Measurements from ENCODE around the gene FAM72D. TPM values are rescaled to one million over a fixed set of nuclear protein-coding genes. Genes with fewer than 3 reads are reported as not detected.
"Not testable (repeated sequence)": the region's sequence is repeated elsewhere in the genome, so short reads cannot be mapped to it uniquely, and the experiment has no call there.

Gene FAM72D
- total and polyA plus RNA-seq, 2 of the 8 experiments (the other 6 are each of a cell fraction or from before 2014, with no cell fraction given), result 4.9 to 12.7 TPM

DNA sequence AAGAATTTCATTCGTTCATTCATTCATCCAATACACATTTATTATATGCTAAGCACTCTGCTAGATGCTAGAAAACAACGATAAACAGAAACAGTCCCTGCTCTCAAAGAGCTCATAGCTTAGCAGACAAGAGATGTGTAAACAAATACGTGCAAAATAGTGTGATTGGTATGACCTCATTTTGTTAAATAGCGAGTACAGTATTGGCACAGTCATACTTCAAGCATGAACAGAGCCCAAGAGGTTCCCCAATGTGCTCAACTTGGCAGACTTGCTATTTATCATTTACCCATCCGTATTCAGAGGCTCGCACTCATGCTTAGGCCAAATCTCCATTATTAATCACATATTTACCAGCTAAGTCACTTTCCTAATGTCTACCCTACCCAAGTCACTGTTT is 24.2 kb upstream of the FAM72D start:
- H3K79me1 ChIP-seq (ENCODE audit: low read depth, low read length); H2BK5ac ChIP-seq (ENCODE audit: low read depth, low read length); H3K27me3 ChIP-seq (replicated peaks in 1 of 4; ENCODE audit: control insufficient read depth in 3 of 4, extremely low read depth in 1 of 4, insufficient read depth in 3 of 4, low read length in 3 of 4); H3K23me2 ChIP-seq (ENCODE audit: low read depth, low read length); H2AK5ac ChIP-seq (ENCODE audit: low read depth, low read length); H2BK120ac ChIP-seq (replicated peaks; ENCODE audit: low read depth, low read length); FAIRE-seq; H2BK12ac ChIP-seq (ENCODE audit: low read depth, low read length); H3K36me3 ChIP-seq (ENCODE audit: control insufficient read depth in 2 of 4, insufficient read depth in 4 of 4, low read length in 3 of 4); H3K4me1 ChIP-seq (replicated peaks in 1 of 4; ENCODE audit: control insufficient read depth in 3 of 4, insufficient read depth in 4 of 4, low read length in 3 of 4); H4K5ac ChIP-seq (ENCODE audit: insufficient read length, low read depth, low read length); H3K9ac ChIP-seq (replicated peaks in 1 of 4; ENCODE audit: extremely low read depth in 1 of 4, low read depth in 3 of 4, low read length in 3 of 4); H3K23ac ChIP-seq (ENCODE audit: insufficient read length); H4K91ac ChIP-seq (replicated peaks; ENCODE audit: insufficient read length, low read length); H3K79me2 ChIP-seq (ENCODE audit: control insufficient read depth in 1 of 2, insufficient read depth in 2 of 2, low read length in 2 of 2); H4K20me1 ChIP-seq (replicated peaks in 1 of 2; ENCODE audit: control insufficient read depth in 1 of 2, insufficient read depth in 2 of 2, low read length in 2 of 2); H3K56ac ChIP-seq (replicated peaks; ENCODE audit: insufficient read length, low read depth, low read length); H3K18ac ChIP-seq (ENCODE audit: extremely low read depth, low read length); DNase-seq (ENCODE audit: low read depth in 1 of 2, low spot score in 2 of 2); H4K8ac ChIP-seq (ENCODE audit: extremely low read depth, insufficient read depth, low read length); H3K9me3 ChIP-seq (ENCODE audit: insufficient read depth in 2 of 2, low read depth in 1 of 2, low read length in 1 of 2); H3K4me2 ChIP-seq (ENCODE audit: insufficient read depth in 1 of 2, low read depth in 2 of 2, low read length in 2 of 2); POLR2A ChIA-PET (ENCODE audit: partially characterized antibody); H3K14ac ChIP-seq (ENCODE audit: insufficient read length); H3K4me3 ChIP-seq (ENCODE audit: extremely low read depth in 1 of 4, insufficient read depth in 2 of 4, low read depth in 3 of 4, low read length in 4 of 4); H2BK20ac ChIP-seq (ENCODE audit: low read length); H2AFZ ChIP-seq (ENCODE audit: low read length); H2BK15ac ChIP-seq (ENCODE audit: low read length); CTCF ChIA-PET (ENCODE audit: partially characterized antibody); H3K27ac ChIP-seq (ENCODE audit: low read depth, low read length); H3K4ac ChIP-seq (replicated peaks; ENCODE audit: insufficient read length, low read depth, low read length): not testable (repeated sequence)
- no CpG with 5 or more reads among the region's 6 CpGs for WGBS, 2 experiments (ENCODE audit: extremely low coverage in 1 of 2, insufficient coverage in 1 of 2, insufficient read length in 1 of 2, insufficient replicate concordance in 2 of 2, low coverage in 1 of 2, low lambda C conversion rate in 2 of 2, missing lambda C conversion rate in 1 of 2)

DNA sequence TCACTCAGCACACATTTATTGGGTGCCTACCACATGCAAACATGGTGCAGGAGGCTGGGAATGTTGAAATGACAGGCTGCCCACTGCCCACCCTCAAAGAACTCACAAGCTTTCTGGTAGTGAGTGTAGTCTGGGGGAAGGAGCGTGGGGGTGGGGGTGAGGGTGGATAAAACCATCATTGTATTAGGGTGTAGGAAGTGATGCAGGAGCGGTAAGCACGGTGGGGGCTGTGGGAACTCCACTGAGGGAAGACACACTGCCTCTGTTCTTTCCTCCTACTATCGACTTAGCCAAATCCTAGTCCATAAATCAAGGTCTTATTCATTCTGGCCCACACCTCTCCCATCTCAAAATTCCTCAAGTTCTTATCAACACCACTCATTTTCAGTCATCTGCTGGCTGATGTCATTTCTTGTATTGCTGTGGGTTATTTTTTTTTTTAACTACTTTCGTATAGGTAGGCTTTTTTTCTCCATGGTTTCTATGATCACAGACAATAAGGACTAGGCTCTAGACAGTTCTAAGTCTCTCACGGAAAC is 21.7 kb upstream of the FAM72D start:
- H4K91ac ChIP-seq (replicated peaks; ENCODE audit: insufficient read length, low read length); H2BK5ac ChIP-seq (ENCODE audit: low read depth, low read length): not testable (repeated sequence)

More for the DNA sequence above, 21.7 kb upstream of the FAM72D start:
- DNase-seq (ENCODE audit: low read depth in 1 of 2, low spot score in 2 of 2); FAIRE-seq; H3K79me1 ChIP-seq (ENCODE audit: low read depth, low read length); H3K18ac ChIP-seq (ENCODE audit: extremely low read depth, low read length); H2AFZ ChIP-seq (ENCODE audit: low read length); H3K27ac ChIP-seq (ENCODE audit: low read depth, low read length); H3K4me1 ChIP-seq (replicated peaks in 1 of 4; ENCODE audit: control insufficient read depth in 3 of 4, insufficient read depth in 4 of 4, low read length in 3 of 4); H2BK12ac ChIP-seq (ENCODE audit: low read depth, low read length); H3K4me2 ChIP-seq (ENCODE audit: insufficient read depth in 1 of 2, low read depth in 2 of 2, low read length in 2 of 2); H2BK20ac ChIP-seq (ENCODE audit: low read length); CTCF ChIA-PET (ENCODE audit: partially characterized antibody); H3K36me3 ChIP-seq (ENCODE audit: control insufficient read depth in 2 of 4, insufficient read depth in 4 of 4, low read length in 3 of 4); H4K20me1 ChIP-seq (replicated peaks in 1 of 2; ENCODE audit: control insufficient read depth in 1 of 2, insufficient read depth in 2 of 2, low read length in 2 of 2); H4K8ac ChIP-seq (ENCODE audit: extremely low read depth, insufficient read depth, low read length); H3K79me2 ChIP-seq (ENCODE audit: control insufficient read depth in 1 of 2, insufficient read depth in 2 of 2, low read length in 2 of 2); H2AK5ac ChIP-seq (ENCODE audit: low read depth, low read length); H3K56ac ChIP-seq (replicated peaks; ENCODE audit: insufficient read length, low read depth, low read length); H2BK15ac ChIP-seq (ENCODE audit: low read length); H4K5ac ChIP-seq (ENCODE audit: insufficient read length, low read depth, low read length); H3K9ac ChIP-seq (replicated peaks in 1 of 4; ENCODE audit: extremely low read depth in 1 of 4, low read depth in 3 of 4, low read length in 3 of 4); H3K23me2 ChIP-seq (ENCODE audit: low read depth, low read length); POLR2A ChIA-PET (ENCODE audit: partially characterized antibody); H3K4ac ChIP-seq (replicated peaks; ENCODE audit: insufficient read length, low read depth, low read length); H3K9me3 ChIP-seq (ENCODE audit: insufficient read depth in 2 of 2, low read depth in 1 of 2, low read length in 1 of 2); H3K23ac ChIP-seq (ENCODE audit: insufficient read length); H3K27me3 ChIP-seq (replicated peaks in 1 of 4; ENCODE audit: control insufficient read depth in 3 of 4, extremely low read depth in 1 of 4, insufficient read depth in 3 of 4, low read length in 3 of 4); H2BK120ac ChIP-seq (replicated peaks; ENCODE audit: low read depth, low read length); H3K14ac ChIP-seq (ENCODE audit: insufficient read length); H3K4me3 ChIP-seq (ENCODE audit: extremely low read depth in 1 of 4, insufficient read depth in 2 of 4, low read depth in 3 of 4, low read length in 4 of 4): not testable (repeated sequence)
- WGBS, 2 experiments (ENCODE audit: extremely low coverage in 1 of 2, insufficient coverage in 1 of 2, insufficient read length in 1 of 2, insufficient replicate concordance in 2 of 2, low coverage in 1 of 2, low lambda C conversion rate in 2 of 2, missing lambda C conversion rate in 1 of 2), result 77% methylated on average over 3 of the region's 6 CpGs; no CpG with 5 or more reads in 1 of the 2 experiments
